Measurements from ENCODE around the gene CRHBP. TPM values are rescaled to one million over a fixed set of nuclear protein-coding genes. Genes with fewer than 3 reads are reported as not detected.

The CRHBP gene
- total and polyA plus RNA-seq, 2 donors (not counting 1 experiment from before 2014, with no cell fraction given) = 0.62 to 1.7 TPM

DNA sequence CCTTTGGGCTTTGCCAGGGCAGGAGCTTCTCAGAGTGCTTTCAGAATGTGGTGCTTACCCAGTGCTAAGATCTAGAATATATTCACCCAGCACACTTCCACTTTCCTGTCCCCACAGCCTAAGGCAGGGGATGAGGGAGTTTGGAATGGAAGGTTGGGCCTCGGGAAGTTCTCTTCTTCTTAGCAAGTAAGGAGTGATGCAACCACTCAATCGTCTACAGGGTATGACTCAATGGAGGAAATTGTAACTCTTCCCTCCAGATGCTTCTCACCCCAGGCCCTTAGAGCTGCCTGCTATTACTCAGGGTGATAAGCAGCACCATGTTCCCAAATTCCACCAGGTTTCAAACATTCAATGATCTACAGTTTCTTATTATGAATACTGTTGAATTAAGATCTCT lies 46.6 kb downstream of the CRHBP start:
- Histone ChIP-seq H3K27ac (ENCODE audit: low read length in 2 of 2) (no peak overlapping the region), H3K36me3 (replicated peaks in 1 of 2; ENCODE audit: control extremely low read depth in 1 of 2, control insufficient read depth in 1 of 2, extremely low read depth in 1 of 2, insufficient read depth in 2 of 2, low read length in 1 of 2) (no peaks in the 10 kb centered on the region), H3K27me3 (replicated peaks in 1 of 4; ENCODE audit: control extremely low read depth in 1 of 4, control insufficient read depth in 3 of 4, insufficient read depth in 4 of 4, low read length in 3 of 4) (no peaks in the 10 kb centered on the region), H2AFZ (ENCODE audit: insufficient read depth, low read depth, low read length, poor library complexity, severe bottlenecking) (no peak overlapping the region), H3K4me3 (ENCODE audit: control extremely low read depth in 1 of 5, extremely low read depth in 1 of 5, insufficient read depth in 1 of 5, low read depth in 2 of 5, low read length in 4 of 5) (no peak overlapping the region), H3K4me2 (replicated peaks; ENCODE audit: low read depth, low read length, poor library complexity, severe bottlenecking) (no peak overlapping the region), H3K4me1 (ENCODE audit: control insufficient read depth in 2 of 2, insufficient read depth in 2 of 2, low read length in 2 of 2) (no peaks in the 10 kb centered on the region), H3K9me3 (ENCODE audit: control extremely low read depth in 1 of 3, control insufficient read depth in 2 of 3, insufficient read depth in 1 of 3, low read length in 2 of 3) (no peaks in the 10 kb centered on the region), H4K20me1 (ENCODE audit: control insufficient read depth, insufficient read depth, low read length, poor library complexity, severe bottlenecking) (no peaks in the 10 kb centered on the region), H3K9ac (ENCODE audit: low read length) (no peak overlapping the region), H3K79me2 (ENCODE audit: control insufficient read depth, insufficient read depth, low read length) (no peaks in the 10 kb centered on the region)
- ChIA-PET POLR2A (no interaction called here), CTCF (no interaction called here)
- intact Hi-C loops (cut with micrococcal nuclease) = no loop called here
- ATAC-seq (ENCODE audit: low read depth) = no peak
- no peak overlapping the region for H3K4me3 Mint-ChIP-seq
- no peak for DNase-seq
- TF ChIP-seq EZH2 (IDR thresholded peaks at IDR 0.05; ENCODE audit: borderline replicate concordance, insufficient read depth, low read depth, low read length, poor library complexity, severe bottlenecking) = no peak
- TF ChIP-seq, protein P1, sequence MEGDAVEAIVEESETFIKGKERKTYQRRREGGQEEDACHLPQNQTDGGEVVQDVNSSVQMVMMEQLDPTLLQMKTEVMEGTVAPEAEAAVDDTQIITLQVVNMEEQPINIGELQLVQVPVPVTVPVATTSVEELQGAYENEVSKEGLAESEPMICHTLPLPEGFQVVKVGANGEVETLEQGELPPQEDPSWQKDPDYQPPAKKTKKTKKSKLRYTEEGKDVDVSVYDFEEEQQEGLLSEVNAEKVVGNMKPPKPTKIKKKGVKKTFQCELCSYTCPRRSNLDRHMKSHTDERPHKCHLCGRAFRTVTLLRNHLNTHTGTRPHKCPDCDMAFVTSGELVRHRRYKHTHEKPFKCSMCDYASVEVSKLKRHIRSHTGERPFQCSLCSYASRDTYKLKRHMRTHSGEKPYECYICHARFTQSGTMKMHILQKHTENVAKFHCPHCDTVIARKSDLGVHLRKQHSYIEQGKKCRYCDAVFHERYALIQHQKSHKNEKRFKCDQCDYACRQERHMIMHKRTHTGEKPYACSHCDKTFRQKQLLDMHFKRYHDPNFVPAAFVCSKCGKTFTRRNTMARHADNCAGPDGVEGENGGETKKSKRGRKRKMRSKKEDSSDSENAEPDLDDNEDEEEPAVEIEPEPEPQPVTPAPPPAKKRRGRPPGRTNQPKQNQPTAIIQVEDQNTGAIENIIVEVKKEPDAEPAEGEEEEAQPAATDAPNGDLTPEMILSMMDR (IDR thresholded peaks at IDR 0.05) = no peak
- peaks cover 9% of the 10 kb centered on the region for H3K27me3 Mint-ChIP-seq
- H3K27ac Mint-ChIP-seq = no peak overlapping the region
- no peaks in the 10 kb centered on the region for H3K9me3 Mint-ChIP-seq (ENCODE audit: insufficient read depth)
- H3K4me1 Mint-ChIP-seq = no peaks in the 10 kb centered on the region
- 67% methylated on average over 1 of the region's 2 CpGs for WGBS (ENCODE audit: insufficient coverage)

DNA sequence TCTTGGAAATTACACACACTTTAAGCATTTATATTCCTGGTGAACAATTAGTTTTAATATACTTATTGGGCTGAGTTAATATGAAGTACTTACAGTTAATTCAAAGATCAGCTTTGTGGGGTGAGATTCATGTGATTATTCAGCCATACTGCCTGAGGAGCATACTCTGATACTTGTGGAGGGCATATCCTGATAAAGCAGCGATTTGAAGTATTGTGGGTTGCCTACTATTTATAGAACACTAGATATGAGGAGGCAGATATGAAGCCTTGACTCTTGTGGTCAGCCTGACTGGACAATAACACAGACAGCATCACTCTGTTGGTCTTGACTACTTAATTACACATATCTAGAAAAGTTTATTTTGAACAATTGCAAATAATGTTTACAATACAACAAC lies 50.4 kb downstream of the CRHBP start:
- CTCF ChIA-PET = interaction anchor here (0.8 kb wide), 1 partner anchor 151 kb away, joined by 3 read pairs; no protein-coding TSS in a partner anchor
- no peak overlapping the region for H3K4me2 ChIP-seq (replicated peaks; ENCODE audit: low read depth, low read length, poor library complexity, severe bottlenecking)
- no peaks in the 10 kb centered on the region for H3K9me3 Mint-ChIP-seq (ENCODE audit: insufficient read depth)
- no peak overlapping the region for H3K27ac Mint-ChIP-seq
- H3K4me1 ChIP-seq (ENCODE audit: control insufficient read depth in 2 of 2, insufficient read depth in 2 of 2, low read length in 2 of 2) = no peaks in the 10 kb centered on the region
- TF ChIP-seq EZH2 (IDR thresholded peaks at IDR 0.05; ENCODE audit: borderline replicate concordance, insufficient read depth, low read depth, low read length, poor library complexity, severe bottlenecking) = no peak
- TF ChIP-seq, protein P1 (IDR thresholded peaks at IDR 0.05) = no peak
- intact Hi-C loops (cut with micrococcal nuclease) = no loop called here
- H3K27me3 ChIP-seq (replicated peaks in 1 of 4; ENCODE audit: control extremely low read depth in 1 of 4, control insufficient read depth in 3 of 4, insufficient read depth in 4 of 4, low read length in 3 of 4) = peaks cover 0 to 2% (median 0%) of the 10 kb centered on the region in 4 experiments
- no peak overlapping the region for H3K27ac ChIP-seq (ENCODE audit: low read length in 2 of 2)
- no CpG with 5 or more reads among the region's 1 CpG for WGBS (ENCODE audit: insufficient coverage)
- DNase-seq = no peak
- H3K36me3 ChIP-seq (replicated peaks in 1 of 2; ENCODE audit: control extremely low read depth in 1 of 2, control insufficient read depth in 1 of 2, extremely low read depth in 1 of 2, insufficient read depth in 2 of 2, low read length in 1 of 2) = no peaks in the 10 kb centered on the region
- H3K4me3 ChIP-seq (ENCODE audit: control extremely low read depth in 1 of 5, extremely low read depth in 1 of 5, insufficient read depth in 1 of 5, low read depth in 2 of 5, low read length in 4 of 5) = no peak overlapping the region
- POLR2A ChIA-PET = no interaction called here
- H4K20me1 ChIP-seq (ENCODE audit: control insufficient read depth, insufficient read depth, low read length, poor library complexity, severe bottlenecking) = no peaks in the 10 kb centered on the region
- no peaks in the 10 kb centered on the region for H3K4me1 Mint-ChIP-seq
- no peak overlapping the region for H3K9ac ChIP-seq (ENCODE audit: low read length)
- H3K27me3 Mint-ChIP-seq = peaks cover 18% of the 10 kb centered on the region
- H3K9me3 ChIP-seq (ENCODE audit: control extremely low read depth in 1 of 3, control insufficient read depth in 2 of 3, insufficient read depth in 1 of 3, low read length in 2 of 3) = no peaks in the 10 kb centered on the region
- no peak for ATAC-seq (ENCODE audit: low read depth)
- H3K79me2 ChIP-seq (ENCODE audit: control insufficient read depth, insufficient read depth, low read length) = no peaks in the 10 kb centered on the region
- no peak overlapping the region for H2AFZ ChIP-seq (ENCODE audit: insufficient read depth, low read depth, low read length, poor library complexity, severe bottlenecking)
- no peak overlapping the region for H3K4me3 Mint-ChIP-seq
